GM19023 (cell line): ENCODE data around the gene GJD2.

Experiments
- ATAC-seq: cut with Tn5 transposase; IDR thresholded peaks from one replicate; pipeline ENCODE4 v1.9.1; 2021; ENCODE audit warnings: mild to moderate bottlenecking, moderate library complexity; ENCODE audit not compliant: unreplicated experiment

GJD2 gene

DNA sequence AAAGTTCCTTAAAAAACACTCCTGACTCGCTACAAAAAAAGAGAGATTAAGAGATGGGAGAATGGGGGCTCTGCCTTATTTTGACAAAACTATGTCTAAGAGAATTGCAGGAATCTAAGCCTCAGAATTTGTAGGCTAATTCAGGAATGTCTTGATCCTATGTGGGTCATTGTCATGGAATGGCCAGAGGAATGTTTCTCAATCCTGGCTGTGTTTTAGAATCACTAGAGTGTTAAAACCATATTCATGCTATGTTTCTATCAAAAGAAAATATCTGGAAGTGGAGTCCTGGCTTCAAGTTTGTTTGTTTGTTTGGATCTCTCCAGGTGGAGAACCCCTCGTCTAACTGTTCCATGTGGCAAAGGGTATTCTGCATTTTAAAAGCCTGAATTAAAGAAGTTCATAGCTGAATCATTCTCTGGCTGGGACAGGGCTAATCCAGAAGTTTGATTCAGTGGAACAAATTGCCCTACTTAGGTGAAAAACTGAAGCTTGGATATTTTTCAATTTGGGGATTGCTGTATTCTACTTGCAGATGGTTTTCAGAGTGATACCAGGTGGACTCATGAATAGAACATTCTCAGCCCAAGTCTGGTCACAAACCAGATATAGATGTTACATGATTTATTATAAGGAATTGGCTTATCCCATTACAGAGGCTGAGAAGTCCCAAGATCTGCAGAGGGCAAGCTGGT is 28.2 kb downstream of the GJD2 start:
- no peak for ATAC-seq

DNA sequence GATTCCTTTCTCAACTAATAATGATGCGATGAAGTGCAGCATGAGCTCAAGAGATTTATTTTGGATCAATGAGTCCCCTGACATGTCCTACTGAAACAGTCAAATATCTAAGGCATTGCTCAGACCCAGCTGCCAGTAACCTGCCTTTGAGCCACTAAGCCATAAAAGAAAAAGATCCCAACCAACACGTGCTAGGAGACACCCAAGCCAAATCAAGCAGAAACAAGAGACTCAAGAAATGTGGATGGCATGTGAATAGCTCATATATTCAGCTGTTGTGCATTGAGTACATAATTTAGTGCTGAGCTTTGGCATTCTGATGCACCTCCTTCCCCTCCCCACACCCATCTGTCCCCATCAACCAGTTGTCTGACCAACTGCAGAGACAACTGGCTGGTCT is 29.2 kb downstream of the GJD2 start:
- ATAC-seq: no peak

DNA sequence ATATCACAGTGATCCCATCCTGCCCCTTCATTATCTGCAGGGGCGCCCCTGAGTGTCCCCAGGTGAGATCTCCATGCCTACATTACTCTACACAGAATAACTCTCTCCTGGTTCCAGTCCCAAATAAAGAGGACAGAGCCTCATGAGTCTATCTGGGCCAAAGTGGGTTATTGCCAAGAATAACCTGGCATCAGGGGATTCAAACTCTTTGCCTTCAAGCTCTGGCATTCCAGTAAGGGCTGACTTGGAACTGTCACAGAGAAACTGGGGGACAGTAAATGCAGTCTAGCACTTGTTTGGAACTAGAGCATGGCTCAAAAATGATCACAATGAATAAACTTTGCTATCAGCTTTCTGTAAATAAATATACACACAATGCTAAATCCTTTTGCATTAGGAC is 30.3 kb downstream of the GJD2 start:
- ATAC-seq: no peak

DNA sequence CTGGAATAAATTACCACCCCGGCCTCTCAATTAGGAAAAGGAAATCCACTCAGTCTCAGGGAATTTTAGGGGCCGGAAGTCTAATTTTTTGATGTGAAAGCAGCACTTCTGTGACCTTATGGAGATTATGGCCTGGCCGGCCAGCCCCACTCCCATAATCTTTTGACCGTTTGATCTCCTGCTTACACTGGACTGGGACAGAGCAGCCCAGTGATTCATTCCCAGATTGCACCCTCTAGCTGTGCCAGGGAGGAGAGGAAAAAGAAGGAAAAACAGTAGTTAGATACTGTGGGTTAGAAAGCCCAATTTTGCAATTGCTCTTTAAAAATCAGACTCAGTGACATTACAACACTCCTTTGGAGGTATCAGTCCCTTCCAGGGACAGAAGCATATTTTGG is 32.4 kb downstream of the GJD2 start:
- ATAC-seq: no peak

DNA sequence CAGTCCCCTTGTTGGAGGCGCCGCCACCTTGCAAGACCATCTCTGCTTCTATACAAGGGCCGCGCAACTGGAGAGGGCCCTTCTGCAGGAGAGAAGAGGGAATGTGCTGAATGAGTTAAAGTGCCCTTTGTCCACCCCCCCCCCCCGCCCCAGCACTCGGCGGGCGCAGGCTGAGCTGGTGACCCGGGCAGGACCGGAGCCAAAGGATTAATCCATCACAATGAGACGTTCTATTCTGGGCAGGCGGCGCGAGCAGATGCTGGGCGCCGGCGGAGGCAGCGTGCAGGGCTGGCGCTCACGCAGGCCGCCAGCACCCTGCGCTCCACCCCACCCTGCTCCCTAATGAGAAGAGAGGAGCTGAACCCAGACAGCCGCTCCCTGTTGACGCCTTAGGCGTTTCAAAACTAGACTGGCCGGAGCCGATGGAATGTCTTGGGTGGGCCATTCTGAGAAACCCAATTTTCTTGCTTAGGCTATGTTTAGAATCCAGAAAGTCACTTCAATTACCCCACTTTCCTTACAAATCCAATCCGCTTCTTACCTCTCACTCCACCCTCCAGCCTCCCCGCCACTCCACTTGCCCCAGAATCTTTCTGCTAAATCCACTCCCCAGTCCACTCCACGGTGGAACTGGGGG is 32.9 kb downstream of the GJD2 start:
- ATAC-seq: no peak

DNA sequence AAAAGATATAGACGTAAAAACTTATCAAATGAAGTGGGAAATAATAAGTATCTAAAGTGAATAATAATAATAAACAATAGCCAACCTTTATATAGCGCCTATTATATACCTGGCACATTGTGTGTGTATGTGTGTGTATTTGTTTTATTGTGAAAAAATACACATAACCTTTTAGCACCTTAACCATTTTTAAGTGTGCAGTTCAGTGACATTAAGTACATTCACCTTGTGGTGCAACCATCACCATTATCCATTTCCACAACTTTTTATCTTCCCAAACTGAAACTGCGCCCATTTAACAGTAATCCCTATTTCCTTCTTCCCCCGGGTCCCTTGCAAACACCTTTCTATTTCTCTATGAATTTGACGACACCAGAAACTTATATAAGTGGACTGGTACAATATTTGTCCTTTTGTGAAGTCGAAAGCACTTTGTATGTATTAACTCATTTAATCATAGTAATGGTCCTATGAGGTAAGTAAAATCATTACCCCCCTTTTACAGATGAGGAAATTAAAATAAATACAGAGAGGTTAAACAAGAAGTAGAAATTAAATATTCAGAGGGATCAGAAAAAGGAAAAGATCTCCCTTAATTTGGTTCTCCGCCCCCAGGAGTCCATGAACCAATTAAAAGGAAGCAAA is 33.5 kb downstream of the GJD2 start:
- no peak for ATAC-seq

DNA sequence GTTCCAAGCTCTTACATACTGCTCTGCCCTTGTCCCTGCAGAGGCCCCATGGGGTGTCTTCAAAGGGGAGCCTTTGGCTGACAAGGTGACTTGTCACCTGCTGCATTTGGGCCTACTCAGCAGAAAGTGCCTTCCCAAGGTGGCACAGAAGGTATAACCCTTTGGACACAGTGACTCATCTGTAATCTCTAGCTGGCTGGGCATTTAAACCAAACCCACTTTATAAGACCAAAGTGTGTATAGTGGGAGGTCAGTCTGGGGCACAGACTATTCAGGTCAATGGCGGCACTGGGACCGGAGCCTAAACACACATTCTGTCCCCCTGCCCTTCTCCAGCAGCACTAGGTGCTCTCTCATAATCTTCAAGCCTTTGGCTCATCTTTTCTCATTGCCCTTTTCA is 35.1 kb downstream of the GJD2 start:
- no peak for ATAC-seq

DNA sequence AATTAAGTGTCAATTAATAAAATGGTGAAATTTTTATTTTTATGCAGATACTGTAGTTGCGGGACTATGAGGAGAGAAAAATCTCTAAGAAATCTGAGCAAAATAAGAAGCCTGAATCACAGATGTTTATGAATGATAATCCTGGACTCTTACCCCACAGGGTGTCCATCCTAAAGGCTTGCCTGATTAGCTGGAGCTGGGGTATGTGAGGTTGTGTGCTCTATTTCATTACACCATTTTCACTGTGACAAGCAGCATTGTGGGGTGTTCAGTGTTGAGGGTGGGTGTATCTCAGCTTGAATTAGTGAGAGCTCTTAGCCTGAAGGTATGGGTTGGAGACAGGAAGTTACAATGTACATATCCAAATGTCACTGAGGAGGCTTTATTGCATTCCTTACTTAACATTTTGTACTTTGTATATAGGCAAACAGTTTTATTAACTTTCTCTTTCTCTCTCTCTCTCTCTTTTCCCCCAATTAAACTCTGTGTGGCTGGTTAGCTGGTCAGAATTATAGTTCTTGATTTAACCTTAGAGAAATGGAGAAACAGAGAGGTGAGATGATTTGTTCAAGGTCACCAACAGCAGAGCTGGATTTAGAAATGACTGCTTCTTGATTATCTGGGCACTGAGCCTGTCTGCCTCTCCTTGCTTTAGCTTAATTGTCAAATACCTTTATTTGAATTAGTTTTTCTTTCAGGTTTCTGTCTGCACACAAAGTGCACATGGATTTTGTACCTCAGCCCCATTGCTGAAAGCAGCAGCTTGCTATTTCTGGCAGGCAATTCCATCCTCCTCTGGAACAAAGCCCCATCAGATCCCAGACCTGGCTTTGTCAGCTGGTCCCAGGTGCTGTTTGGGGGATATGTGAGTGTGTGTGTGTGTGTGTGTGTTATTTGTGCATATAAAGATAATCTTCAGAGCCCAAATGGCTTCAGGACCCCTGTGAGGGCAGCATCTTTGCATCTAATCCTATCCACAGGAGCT is 35.8 kb downstream of the GJD2 start:
- ATAC-seq: no peak

DNA sequence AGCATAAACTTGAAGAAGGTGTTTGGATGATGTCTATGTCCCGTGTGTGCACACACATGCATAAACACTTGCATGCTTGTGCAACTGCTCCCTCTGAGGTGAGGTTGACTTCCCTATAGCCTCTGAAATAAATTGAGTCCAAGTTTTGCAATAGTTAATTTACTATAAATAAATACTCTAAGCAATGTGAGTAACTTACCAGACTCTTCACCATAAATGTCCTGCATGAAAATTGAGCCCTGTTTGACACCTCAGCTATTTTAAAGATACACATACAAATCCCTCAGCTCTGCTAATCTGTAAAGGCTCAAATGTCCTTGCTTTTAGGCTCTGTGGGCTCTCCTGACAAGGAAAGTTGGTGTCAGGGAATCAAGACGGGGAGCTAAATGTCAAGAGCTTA is 37.1 kb downstream of the GJD2 start:
- ATAC-seq: no peak

DNA sequence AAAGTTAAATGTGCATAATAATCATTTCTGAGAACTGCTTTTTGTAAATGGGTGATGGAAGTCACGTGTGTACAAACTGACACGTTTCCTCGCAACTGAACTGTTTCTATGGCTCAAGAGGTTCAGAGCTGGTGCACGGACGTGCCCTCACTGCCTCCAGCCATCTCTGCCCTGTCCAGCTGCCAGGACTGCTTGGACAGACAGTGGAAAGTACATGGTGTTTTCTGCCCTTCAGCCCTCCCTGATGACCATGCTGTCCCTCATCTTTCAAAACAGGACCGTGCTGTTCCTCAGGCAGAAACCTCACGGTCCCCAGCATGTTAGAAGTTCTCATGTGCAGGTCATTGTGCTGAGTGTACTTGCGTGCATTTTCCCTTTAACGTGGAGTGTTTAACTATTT is 38.7 kb downstream of the GJD2 start:
- no peak for ATAC-seq

DNA sequence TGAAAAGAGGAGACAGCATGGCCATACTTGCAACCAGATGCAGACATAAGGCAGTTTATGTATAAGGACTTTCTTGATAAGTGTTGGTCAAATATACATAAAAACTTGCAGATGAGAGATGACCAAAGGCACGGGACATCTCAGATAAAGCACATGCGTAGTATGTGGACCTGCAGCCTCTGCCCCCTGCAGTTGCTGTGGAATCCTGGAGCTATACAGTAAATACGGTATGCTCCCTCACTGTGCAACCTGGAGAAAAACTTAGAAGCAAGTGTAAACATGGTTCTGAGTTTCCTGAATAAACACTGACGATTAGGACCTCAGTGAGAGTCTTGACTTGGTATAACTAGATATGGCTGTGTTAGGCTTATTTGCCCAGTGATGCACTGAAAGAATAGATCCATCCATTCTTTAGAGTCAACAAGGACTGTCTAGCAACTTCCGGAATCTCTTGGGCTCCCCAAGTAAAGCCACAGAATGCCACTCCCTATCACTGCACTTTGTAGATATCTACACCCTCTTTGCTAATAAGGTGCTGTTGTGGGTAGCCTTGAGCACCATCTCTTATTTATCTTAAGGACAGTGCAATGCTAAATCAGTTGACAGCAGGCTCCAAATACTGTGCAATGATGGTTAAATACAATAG is 40.2 kb downstream of the GJD2 start:
- no peak for ATAC-seq

DNA sequence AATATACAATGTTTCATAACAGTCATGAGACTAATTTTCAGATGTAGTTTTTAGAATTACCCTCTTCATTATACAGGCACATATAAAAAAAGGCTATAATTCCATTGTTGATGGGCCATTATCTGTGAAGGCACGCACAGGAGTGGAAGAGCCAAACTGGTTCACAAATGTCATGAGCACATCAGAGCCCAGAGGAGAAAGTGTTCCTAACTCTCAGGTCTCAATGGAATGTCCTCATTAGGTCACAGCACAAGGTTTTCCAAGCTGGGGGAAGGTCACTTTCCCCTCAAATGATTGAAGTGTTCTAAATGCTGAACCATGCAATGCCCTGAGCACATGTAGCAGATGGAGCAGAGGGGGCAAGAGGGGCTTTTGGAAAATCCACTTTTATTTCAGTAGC is 41.2 kb downstream of the GJD2 start:
- no peak for ATAC-seq

DNA sequence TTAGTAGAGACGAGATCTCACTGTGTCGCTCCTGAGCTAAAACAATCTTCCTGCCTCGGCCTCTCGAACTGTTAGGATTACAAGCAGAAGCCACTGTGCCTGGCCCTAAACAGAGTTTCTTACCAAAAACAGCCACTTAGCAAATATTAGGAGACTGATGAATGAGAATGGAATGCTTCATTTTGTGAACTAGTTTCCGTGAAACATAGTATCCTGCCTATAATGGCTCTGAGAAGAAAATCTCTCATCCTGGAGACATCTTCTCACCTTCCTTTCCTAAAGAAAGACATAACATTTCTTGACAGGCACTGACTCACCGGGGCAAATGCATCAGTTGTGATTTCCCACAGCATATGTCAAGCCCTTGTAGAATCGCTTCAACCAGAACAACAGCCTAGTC is 44.9 kb downstream of the GJD2 start:
- no peak for ATAC-seq

DNA sequence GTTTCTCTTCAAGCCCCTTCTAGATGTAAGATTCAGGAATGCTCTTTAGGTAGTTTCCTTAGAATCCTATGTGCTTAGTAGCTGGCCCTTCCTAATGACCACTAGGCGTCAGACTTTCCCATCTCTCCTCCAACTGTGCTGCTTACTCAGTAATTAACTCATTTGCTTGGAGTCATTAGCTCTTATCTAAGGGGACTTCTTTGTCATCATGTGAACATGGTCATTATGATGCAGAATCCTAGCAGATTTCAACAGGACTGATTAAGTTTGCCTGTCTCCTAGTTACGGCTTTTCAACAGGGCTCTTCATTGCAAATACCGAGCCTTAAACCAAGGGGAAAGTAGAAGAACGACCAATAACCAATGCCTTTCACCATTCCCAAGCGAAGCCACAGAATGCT is 46.4 kb downstream of the GJD2 start:
- no peak for ATAC-seq

DNA sequence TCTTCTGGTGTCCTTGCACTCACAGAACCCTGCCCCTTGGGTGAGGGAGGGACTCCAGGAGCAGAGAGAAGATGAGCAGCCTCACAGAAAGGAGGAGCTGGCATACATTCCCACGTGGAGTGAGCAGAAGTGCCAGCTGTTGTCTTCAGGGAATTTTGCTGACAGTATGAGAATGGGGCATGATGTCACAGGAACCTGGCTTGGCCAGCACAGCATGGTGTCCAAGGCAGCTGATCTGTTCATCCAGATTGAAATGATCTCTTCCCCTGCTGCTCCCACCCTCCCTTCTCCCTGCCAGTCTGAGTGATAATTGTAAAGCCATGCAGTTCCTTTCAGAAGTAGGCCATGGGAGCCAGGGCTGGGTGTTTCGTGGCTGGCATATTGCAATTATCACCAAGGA is 53.3 kb downstream of the GJD2 start:
- no peak for ATAC-seq
